Nucleus accumbens (tissue), 56 donors: ENCODE results near the gene HSPG2.
"Not testable (repeated sequence)": the region's sequence is repeated elsewhere in the genome, so short reads cannot be mapped to it uniquely, and the experiment has no call there.

ENCODE experiments used
- DNase-seq, 56 donors: peaks; one replicate each; lab custom pipeline; 2025; lab: John Stamatoyannopoulos, UW

HSPG2 gene

DNA sequence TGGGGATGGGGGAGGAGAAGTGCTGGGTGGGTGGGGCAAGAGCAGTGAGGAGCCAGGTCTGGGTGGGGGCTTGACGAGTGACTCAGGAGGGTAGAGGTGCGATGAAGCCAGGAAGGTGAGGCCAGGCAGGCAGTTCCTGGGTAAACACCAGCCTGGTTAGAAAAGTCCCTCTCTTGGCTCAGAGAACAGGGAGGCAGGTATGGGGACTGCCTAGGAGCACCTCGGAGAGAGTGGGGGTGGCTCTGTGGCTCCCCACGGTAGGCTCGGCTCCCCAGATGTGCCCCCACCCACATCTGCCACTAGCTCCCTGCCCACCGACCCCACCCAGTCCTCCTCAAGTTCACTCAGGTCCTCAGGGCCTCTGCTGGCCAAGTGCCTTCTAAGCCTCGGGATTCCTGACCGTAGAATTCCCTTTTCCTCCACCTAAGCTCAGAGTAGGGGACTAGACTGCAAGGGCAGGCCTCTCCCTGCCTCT, 1.2 kb downstream of the HSPG2 start:
- no peak for DNase-seq

DNA sequence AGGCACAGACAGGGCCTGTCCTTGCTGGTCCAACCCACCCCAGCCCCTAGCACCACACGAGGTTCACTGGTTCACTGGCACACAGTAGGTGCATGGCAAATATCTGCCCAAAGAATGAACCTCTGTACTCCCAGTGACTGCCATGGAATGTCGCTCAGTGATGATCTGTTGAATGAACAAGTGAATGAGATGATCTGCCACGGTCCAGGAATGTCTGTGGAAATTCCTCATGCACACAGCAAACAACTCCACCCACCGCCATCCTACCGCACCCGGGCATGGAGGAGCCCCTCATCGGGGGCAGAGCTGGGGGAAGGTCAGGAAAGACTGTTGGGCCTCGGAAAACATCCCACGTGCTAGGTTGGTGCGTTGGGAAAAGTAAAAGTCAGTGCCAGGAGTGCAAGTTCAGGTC, 1.7 kb downstream of the HSPG2 start:
- DNase-seq: no peak

DNA sequence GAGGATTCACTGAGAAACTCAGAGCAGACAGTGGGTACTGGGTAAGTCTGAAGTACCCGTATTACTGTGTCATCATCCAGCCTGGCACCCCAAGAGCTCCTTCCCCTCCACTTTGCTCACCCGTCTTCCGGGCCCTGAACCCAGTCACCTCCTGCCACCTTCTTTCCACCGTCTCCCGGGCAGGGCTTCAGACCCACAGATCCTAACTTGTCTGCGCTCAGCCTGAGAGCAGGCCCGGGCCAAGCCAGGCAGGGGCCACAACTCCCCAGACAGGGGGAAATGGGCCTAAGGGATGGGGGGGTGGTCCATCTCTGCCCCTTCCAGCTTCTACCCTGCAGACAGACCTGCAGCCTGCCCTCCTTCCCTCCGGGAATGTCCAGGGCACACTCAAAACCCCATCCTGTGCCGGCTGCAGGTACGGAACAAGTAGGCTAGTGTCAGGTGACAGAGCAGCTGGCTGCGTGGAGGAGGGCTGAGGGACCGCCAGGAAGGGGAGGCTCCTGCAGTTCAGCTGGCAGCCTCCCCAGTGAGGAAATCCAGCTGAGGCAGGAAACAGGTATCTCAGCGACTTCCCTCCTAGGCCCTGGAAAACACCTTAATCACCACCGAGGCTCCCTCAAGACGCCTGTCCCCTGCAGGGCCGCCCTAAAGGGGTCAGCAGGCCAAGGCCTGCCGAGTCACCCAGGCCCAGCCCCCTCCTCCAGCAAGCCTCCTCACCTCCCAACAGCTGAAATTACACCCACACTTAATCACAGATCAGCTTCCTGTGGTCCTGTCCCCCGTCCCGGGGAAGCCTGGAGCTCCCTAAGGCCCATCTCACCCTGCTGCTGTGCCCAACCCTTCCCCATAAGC, 3.5 kb downstream of the HSPG2 start:
- DNase-seq: no peak

DNA sequence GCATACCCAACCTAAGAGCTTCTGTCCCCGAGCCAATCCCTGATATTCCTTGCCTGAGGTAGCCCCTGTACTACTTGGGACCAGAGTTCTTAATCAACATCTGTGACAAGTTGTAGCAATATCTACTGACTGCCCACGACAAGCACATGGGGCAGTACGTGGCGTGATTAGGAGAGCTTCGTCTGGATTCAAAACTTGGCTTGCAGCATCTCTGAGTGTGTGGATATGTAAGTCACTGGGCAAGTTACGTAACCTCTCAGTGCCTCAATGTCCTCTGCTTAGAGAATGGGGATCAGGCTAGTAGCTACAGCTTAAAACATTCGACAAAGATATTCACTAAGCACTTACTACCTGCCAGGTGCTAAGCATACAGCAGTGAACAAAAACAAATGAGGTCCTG, 5.0 kb downstream of the HSPG2 start:
- no peak for DNase-seq

DNA sequence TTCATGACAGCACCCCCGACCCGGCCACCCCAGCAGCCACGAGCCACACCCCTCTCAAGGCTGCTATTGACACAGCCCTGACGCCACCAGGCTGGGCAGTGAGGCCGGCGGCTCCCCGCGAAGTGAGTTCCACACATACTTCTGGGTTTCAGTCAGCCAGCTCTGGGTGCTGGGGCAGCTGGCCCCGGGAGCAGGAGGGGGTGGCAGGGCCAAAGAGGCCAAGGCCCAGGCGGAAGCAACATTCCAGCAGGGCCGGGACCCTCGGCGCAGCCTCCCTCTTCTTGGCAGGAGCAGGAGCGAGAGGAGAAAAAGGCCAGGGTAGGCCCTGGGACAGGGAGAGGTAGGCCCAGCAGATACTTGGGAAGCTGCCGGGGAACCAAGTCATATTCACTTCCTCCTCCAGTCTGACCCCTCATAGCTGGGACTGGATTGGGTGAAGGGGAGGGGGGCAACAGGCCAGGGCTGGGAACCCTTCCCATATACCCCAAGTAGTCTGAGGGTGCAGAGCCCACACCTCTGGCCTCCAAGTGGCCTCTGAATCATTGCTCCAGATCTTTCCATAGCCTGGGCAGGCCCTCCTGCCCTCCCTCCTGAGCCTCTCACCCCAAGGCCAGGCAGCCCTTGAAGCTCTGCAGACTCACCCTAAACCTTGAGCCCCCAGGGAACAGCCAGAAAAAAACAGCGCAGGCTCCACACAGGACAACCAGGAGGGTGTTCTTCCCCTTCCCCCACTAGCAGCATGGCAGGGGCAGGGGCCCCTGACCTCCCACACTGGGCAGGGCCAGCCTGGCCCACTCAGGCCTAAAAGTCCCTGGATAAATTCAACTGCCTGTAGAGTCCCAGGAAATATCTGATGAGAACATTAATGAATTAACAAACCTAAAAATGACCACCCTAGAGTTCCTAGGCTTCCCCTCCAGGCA, 5.7 kb downstream of the HSPG2 start:
- DNase-seq: no peak

DNA sequence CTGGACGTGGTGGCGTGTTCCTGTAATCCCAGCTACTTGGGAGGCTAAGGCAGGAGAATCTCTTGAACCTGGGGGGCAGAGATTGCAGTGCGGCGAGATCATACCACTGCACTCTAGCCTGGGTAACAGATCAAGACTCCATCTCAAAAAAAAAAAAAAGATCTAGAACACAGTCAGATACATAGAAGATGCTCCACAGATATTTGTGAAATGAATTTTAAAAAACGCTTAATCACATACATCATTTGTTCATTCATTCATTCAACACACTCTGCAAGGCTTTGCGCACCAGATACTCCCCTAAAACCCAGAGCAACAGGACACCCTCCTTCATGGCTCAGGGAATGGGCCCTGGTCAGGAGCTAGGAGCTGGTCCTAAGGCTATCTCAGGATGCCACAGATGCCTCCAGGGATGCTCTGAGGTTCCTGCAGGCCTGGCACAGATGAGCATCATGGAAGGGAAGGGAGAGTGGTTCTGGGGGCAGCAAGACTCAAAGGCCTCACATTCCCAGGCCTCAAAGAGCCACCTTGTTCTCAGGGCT, 6.4 kb downstream of the HSPG2 start:
- no peak for DNase-seq

DNA sequence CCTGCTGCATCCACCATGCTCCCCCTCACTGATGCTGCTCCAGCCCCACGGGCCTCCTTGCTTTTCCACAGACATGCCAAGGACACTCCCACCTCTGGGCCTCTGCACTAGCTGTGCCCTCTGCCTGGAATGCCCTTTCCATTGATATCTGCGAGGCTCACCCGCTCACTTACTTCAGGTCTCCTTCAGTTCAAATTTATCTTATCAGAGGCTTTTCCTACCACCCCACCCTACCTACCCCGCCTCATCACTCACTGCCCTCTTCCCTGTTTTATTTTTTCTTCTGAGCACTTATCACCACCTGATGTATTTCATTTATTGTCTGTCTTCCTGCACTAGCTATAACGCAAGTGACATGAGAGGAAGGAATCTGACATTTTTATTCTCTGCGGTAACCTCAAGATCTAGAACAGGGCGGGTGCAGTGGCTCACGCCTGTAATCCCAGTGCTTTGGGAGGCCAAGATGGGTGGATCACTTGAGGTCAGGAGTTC, 7.0 kb downstream of the HSPG2 start:
- DNase-seq: no peak

DNA sequence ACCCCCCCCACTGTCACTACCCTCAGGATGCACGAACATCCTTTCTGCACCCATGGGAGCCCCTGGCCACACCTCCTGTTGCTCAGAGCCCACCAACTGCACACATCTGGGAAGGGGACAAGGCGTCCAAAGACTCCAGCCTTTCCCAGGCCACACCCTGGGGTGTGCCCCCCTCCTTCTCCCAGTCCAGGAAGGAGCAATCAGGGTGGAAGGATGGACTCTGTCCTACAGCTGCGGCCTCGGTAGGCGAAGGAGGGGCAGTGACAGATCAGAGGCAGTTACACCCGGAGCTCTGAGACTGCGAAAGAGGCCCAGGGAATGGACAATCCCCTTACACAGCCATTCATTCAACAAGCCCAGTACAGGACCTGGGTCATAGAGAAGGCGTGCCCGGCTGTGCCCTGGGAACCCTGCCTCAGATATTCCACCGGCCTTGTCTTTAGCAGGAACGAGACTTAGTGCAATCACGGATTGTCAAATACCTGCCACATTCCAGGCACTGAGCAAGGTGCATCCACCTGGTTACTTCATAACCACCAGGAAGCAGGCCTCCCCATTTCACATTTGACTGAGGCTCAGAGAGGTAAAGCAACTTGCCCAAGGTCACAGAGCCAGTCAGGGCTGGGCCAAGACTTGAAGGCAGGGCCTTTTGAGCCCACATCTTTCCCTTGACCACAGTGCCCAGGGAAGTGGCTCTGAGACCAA, 9.4 kb downstream of the HSPG2 start:
- no peak for DNase-seq

DNA sequence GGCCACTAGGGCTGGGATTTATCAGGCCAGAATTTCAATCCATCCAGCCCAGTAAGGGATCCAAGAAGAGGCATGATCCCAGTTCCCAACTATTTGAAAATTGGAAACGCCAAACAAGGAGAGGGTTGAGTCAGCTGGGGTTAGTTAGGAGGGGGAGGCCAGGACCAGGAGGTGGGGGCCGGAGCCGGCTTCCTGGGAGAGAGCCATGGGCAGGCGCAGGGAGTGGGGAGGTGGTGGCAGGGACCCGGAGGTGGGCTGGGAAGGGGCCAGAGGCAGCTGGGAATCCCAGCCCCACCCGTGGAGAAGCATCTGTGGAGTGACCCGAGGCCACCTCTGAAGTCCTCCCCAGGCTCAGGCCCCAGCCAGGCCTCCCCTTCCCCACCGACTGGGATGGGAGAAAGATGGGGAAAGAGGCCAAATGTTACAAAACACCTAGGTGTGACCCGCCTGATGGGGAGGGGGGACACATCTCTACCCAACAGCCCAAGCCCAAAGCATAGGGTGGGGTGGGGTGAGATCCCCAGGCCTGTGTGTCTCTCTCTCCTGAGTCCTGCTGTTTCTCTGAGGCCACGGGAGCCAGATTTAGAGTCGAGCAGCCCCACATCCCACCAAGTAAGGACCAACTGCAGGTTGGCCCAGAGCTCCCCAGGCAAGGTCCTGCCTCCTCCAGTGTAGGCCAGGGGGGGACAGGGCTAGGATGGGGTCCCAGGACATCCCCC, 10.1 kb downstream of the HSPG2 start:
- no peak for DNase-seq

DNA sequence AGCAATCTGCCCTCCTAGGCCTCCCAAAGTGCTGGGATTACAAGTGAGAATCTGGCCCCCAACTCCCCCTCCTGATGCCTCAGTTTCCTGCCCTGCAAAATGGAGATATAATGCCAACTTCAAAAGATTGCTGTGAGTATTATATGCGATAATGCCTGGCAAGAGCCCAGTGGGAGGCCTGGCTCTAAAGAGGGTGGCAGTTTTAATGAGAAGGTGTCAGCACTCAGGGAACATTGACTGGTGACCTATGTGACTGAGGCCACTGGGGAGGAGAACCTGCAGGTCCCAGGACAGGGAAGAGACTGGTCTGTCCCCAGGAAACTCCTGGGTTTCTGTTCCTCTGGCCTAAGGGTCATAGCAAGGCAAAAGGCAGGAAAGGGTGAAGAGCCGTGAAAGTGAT, 11.0 kb downstream of the HSPG2 start:
- DNase-seq: no peak

DNA sequence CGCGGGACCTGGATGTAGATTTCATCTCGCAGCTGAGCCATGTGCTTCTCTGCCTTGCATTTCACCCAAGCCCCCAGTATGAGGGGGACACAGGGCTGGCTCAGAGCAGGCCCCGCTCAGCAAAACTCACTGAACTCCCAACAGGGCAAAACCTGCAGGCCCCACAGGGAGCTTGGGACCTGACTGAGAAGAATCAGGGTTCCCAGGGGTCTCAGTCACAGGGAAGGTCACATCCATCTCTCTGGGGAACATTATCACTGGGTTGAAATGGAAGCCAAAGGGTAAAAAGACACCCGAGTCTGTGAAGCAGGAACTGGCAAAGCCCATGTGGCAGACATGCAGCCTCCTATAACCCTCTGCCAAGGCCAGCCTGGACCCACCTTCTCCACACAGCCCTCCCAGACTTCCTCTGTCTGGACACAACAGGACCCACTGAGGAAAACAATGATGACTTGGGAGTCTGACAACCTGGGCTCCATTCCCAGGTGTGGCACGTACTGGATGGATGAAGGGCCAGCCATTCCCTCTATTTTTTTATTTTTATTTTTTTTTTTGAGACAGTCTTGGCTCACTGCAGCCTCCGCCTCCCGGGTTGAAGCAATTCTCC, 11.7 kb downstream of the HSPG2 start:
- DNase-seq: no peak

DNA sequence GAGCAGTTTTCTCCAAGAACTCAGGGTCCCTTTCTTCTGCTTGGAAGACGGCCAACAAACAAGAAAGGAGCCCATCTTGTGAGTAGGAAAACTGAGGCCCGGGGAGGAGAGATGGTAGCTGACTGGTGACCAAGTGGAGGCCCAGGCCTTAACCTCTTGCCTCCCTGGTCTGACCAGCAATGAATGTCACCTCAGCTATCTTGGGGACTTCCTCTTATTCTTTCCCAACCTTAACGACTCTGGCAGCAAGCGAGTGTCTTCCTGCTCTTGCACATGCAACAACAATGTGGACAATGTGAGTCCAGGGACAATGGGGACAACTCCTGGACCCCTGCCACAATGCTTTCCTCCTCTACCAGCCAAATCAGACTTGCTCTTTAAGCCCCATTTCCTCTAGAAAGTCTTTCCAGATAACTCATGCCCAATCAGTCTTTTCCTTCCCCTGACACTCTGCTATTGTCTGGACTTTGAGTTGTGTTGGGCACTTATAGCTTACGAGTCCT, 12.6 kb downstream of the HSPG2 start:
- DNase-seq: no peak

DNA sequence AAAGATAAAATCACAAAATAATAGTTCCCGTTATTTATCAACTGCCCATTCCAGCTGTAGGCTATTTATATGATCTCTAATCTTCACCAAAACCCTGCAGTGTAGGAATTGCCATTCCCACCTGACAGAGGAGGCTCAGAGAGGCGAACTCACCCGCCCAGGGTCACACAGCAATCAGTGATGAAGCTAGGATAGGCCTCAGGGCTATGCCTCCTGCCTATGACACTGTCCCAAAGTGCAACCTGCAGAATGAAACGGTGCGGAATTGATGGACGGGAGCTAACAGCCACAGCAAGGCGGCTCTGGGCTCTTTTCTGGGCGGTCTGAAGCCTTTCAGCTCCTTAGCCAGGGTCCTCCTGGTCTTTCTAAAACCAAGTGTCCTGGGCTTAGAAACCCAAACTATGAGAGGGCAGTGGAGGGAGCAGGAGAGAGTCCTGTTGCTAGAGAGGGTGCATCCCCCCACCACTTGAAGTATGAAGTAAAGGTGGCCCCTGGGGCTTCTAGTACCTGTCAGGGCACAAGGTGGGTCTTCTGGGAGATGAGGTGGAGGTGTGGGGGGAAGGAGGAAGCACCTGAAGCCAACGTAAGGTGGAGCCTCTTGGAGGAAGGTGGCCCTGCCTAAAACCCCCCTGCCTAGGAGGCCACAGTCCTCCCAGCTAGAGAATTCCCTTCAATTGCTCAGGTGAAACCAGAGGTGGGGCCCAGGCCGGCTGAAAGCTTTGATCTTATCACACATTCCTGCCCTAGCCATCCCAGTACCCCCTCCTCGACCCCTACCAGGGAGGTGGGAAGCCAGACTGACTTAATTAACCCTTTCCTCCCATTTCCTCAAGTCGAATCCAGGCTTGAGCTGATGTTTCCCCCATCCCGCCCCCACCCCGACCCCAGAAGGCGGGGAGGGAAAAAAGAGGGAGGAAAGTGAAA, 14.8 kb downstream of the HSPG2 start:
- DNase-seq: no peak

DNA sequence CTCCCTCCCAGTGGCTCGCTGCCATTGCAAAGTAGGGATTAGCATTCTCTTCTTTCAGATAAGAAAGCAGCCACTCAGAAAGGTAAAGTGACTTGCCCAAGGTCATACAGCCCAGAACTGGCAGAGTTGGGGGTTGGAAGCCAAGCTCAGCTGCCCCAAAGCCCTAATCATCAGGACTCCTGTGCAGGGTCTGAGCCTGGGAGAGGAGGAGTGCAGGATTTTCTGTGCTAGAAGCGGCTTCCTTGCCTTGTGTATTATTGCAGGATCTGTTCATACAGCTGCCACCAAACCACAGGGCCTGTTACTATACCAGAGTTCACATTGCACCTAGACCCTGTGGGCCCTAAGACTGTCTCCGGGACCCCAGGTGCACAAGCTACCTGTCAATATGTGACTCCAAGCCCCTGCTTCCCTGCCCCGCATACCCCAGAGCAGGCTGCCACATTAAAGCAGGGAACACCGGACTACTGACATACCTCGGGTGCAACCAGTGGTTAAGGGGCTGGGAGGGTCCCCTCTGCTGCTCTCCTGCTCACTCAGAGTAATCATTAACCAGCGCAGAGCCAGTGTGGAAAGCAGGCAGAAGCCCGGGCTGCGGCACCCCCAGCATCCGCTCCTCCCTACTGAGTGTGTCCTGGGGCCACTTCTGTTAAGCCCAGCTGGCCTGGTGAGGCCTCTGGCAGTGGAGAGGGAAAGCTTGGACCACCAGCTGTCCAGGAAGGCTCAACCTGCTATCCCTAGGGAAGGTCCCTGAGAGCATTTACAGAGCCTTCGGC, 15.8 kb downstream of the HSPG2 start:
- DNase-seq: no peak

DNA sequence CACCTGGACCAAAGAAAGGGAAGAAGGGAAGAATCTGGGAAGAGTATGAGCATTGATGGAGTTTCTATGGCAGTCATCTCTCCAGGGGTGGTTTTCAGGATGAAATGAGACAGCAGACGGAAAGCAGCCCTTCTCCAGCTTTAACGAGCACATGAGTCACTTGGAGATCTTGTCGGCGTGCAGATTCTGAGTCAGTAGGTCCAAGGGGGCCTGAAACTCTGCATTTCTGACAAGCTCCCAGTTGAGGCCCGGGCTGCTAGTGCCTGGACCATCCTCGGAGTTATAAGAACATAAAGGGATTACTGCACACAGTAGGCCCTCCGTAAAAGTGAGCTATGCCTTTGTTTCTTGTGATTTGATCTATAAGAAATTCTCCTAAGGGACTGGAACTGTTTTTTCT, 17.6 kb downstream of the HSPG2 start:
- DNase-seq: no peak

DNA sequence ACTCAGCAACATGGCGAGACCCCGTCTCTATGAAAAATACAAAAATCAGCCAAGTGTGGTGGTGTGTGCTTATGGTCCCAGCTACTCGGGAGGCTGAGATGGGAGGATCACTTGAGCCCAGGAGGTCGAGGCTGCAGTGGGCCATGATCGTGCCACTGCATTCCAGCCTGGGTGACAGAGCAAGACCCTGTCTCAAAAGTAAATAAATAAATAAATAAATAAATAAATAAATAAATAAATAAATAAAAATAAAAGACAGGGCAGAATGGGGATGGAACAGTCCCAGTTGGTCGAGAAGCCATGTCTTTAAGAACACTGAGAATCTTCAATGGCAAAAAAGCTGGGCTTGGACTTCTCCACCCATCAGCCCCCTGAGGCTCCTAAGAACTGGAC, 19.9 kb downstream of the HSPG2 start:
- DNase-seq: not testable (repeated sequence)
